ENCODE measurements around the gene BPIFA2. TPM values are rescaled to one million over a fixed set of nuclear protein-coding genes. Genes with fewer than 3 reads are reported as not detected.

The BPIFA2 gene
- total RNA-seq, 2 donors from 2014 or later: not detected

- H3K4me1 ChIP-seq: no peaks in the 10 kb centered on the region
- no peak overlapping the region for H3K9ac ChIP-seq (ENCODE audit: low read depth in 2 of 2, low read length in 2 of 2)
- TF ChIP-seq, protein P1, sequence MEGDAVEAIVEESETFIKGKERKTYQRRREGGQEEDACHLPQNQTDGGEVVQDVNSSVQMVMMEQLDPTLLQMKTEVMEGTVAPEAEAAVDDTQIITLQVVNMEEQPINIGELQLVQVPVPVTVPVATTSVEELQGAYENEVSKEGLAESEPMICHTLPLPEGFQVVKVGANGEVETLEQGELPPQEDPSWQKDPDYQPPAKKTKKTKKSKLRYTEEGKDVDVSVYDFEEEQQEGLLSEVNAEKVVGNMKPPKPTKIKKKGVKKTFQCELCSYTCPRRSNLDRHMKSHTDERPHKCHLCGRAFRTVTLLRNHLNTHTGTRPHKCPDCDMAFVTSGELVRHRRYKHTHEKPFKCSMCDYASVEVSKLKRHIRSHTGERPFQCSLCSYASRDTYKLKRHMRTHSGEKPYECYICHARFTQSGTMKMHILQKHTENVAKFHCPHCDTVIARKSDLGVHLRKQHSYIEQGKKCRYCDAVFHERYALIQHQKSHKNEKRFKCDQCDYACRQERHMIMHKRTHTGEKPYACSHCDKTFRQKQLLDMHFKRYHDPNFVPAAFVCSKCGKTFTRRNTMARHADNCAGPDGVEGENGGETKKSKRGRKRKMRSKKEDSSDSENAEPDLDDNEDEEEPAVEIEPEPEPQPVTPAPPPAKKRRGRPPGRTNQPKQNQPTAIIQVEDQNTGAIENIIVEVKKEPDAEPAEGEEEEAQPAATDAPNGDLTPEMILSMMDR (IDR thresholded peaks at IDR 0.05): no peak
- H3K36me3 ChIP-seq: no peaks in the 10 kb centered on the region
- H3K4me3 ChIP-seq: no peak overlapping the region
- no peaks in the 10 kb centered on the region for H3K9me3 ChIP-seq
- no peak overlapping the region for H3K27ac ChIP-seq
- no peak for DNase-seq
- intact Hi-C loops (cut with DNase I): no loop called here
- no peaks in the 10 kb centered on the region for H3K27me3 ChIP-seq
These were observed 8.1 kb downstream of the BPIFA2 start for GRCh38 chr20:33176101-33176500.

DNA sequence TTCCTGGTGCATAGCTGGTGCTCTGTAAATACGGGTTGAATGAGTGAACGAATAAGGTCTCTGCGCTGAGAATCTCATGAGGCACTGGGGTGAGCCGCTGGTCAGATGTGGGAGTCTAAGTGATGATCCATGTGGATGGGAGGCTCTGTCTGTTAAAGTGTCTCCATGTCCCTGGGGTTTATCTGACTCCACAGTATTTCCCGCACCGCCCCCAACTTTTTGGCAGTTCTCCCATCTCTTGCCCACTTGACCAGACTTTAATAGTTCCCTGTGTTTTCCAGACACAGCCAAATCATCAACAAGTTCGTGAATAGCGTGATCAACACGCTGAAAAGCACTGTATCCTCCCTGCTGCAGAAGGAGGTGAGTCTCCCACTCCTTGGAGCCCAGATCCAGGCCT, 9.9 kb downstream of the BPIFA2 start:
- Histone ChIP-seq H3K4me1 (no peaks in the 10 kb centered on the region), H3K4me3 (no peak overlapping the region), H3K9me3 (no peaks in the 10 kb centered on the region), H3K27ac (no peak overlapping the region), H3K27me3 (no peaks in the 10 kb centered on the region), H3K36me3 (no peaks in the 10 kb centered on the region), H3K9ac (ENCODE audit: low read depth in 2 of 2, low read length in 2 of 2) (no peak overlapping the region)
- TF ChIP-seq, protein P1 (IDR thresholded peaks at IDR 0.05): no peak
- intact Hi-C loops (cut with DNase I): no loop called here
- no peak for DNase-seq

- DNase-seq: no peak
- Histone ChIP-seq H3K27ac (no peak overlapping the region), H3K9me3 (no peaks in the 10 kb centered on the region), H3K9ac (ENCODE audit: low read depth in 2 of 2, low read length in 2 of 2) (no peak overlapping the region), H3K4me1 (no peaks in the 10 kb centered on the region), H3K27me3 (no peaks in the 10 kb centered on the region), H3K4me3 (no peak overlapping the region), H3K36me3 (no peaks in the 10 kb centered on the region)
- intact Hi-C loops (cut with DNase I): no loop called here
- TF ChIP-seq, protein P1 (IDR thresholded peaks at IDR 0.05): no peak
These were observed 10.8 kb downstream of the BPIFA2 start for GRCh38 chr20:33178726-33179125.

DNA sequence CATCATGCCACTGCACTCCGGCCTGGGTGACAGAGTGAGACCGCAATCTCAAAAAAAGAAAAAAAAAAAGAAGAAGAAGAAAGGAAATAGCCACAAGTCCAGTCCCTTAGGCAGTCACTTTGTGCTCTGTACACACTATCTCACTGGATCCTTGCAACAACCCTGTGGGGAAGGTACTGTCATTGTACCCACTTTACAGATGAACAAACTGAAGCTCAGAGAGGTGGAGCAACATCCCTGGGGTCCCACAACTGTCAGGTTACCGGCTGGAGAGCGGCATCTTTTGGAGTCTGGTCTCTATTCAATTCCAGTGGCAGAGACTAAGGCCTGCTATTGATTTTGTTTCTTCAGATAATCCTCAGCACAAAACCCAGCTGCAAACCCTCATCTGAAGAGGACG, 12.2 kb downstream of the BPIFA2 start:
- H3K4me1 ChIP-seq: no peaks in the 10 kb centered on the region
- no peak overlapping the region for H3K9ac ChIP-seq (ENCODE audit: low read depth in 2 of 2, low read length in 2 of 2)
- TF ChIP-seq, protein P1 (IDR thresholded peaks at IDR 0.05): no peak
- H3K27ac ChIP-seq: no peak overlapping the region
- H3K4me3 ChIP-seq: no peak overlapping the region
- no peaks in the 10 kb centered on the region for H3K27me3 ChIP-seq
- H3K9me3 ChIP-seq: no peaks in the 10 kb centered on the region
- intact Hi-C loops (cut with DNase I): no loop called here
- DNase-seq: no peak
- no peaks in the 10 kb centered on the region for H3K36me3 ChIP-seq

- Histone ChIP-seq H3K27me3 (no peaks in the 10 kb centered on the region), H3K9me3 (no peaks in the 10 kb centered on the region), H3K9ac (ENCODE audit: low read depth in 2 of 2, low read length in 2 of 2) (no peak overlapping the region), H3K27ac (no peak overlapping the region), H3K36me3 (no peaks in the 10 kb centered on the region), H3K4me3 (no peak overlapping the region), H3K4me1 (no peaks in the 10 kb centered on the region)
- intact Hi-C loops (cut with DNase I): no loop called here
- TF ChIP-seq, protein P1 (IDR thresholded peaks at IDR 0.05): no peak
- DNase-seq: no peak
These were observed 13.6 kb downstream of the BPIFA2 start for GRCh38 chr20:33181482-33182093.

Data from colonic mucosa (tissue), 4 donors.